Measurements from ENCODE around the gene DCLRE1B. TPM values are rescaled to one million over a fixed set of nuclear protein-coding genes. Genes with fewer than 3 reads are reported as not detected.

The DCLRE1B gene
- total RNA-seq, 4 donors from 2014 or later = 1.5 to 7.2 (median 3.9) TPM

DNA sequence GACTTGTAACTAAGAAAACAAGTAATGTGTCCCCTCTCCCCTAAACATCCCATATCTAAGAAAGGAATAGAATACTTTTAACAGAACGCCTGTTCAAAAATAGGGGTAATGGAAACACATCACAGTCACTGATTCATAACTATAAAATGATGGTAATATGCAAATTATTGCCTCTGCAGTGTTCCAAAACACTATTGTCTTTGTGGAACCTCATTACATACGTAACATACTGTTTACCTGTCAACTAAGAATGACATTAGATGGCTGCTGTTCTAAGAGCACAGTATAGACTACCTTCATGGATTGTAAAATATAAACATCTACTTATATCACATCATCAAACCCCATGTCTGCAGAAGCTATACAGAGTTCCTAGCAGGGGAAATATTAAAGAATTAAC, 14.3 kb upstream of the DCLRE1B start:
- intact Hi-C loops (cut with DNase I; ENCODE audit: low total_unique reads) = no loop called here
- Histone ChIP-seq H3K36me3 (no peaks in the 10 kb centered on the region), H3K27me3 (no peaks in the 10 kb centered on the region), H3K27ac (no peak overlapping the region), H3K9me3 (no peaks in the 10 kb centered on the region), H3K4me1 (no peaks in the 10 kb centered on the region), H3K4me3 (no peak overlapping the region)
- TF ChIP-seq CTCF (IDR thresholded peaks at IDR 0.05) = no peak
- TF ChIP-seq POLR2A (IDR thresholded peaks at IDR 0.05) = no peak
- no peak for DNase-seq

GRCh38 chr1:113891631-113892220, 13.4 kb upstream of the DCLRE1B start:
- no peak for DNase-seq
- H3K9me3 ChIP-seq = no peaks in the 10 kb centered on the region
- no peak overlapping the region for H3K4me3 ChIP-seq
- no peaks in the 10 kb centered on the region for H3K4me1 ChIP-seq
- no peaks in the 10 kb centered on the region for H3K27me3 ChIP-seq
- intact Hi-C loops (cut with DNase I; ENCODE audit: low total_unique reads) = no loop called here
- no peak overlapping the region for H3K27ac ChIP-seq
- no peak for TF ChIP-seq CTCF (IDR thresholded peaks at IDR 0.05)
- no peak for TF ChIP-seq POLR2A (IDR thresholded peaks at IDR 0.05)
- no peaks in the 10 kb centered on the region for H3K36me3 ChIP-seq

- H3K4me1 ChIP-seq = no peaks in the 10 kb centered on the region
- no peak overlapping the region for H3K4me3 ChIP-seq
- no peaks in the 10 kb centered on the region for H3K36me3 ChIP-seq
- DNase-seq = no peak
- H3K27me3 ChIP-seq = no peaks in the 10 kb centered on the region
- H3K27ac ChIP-seq = no peak overlapping the region
- no peaks in the 10 kb centered on the region for H3K9me3 ChIP-seq
- intact Hi-C loops (cut with DNase I; ENCODE audit: low total_unique reads) = no loop called here
- TF ChIP-seq POLR2A (IDR thresholded peaks at IDR 0.05) (no peak), CTCF (IDR thresholded peaks at IDR 0.05) (no peak)
Measured at GRCh38 chr1:113893267-113893666, 11.9 kb upstream of the DCLRE1B start.

DNA sequence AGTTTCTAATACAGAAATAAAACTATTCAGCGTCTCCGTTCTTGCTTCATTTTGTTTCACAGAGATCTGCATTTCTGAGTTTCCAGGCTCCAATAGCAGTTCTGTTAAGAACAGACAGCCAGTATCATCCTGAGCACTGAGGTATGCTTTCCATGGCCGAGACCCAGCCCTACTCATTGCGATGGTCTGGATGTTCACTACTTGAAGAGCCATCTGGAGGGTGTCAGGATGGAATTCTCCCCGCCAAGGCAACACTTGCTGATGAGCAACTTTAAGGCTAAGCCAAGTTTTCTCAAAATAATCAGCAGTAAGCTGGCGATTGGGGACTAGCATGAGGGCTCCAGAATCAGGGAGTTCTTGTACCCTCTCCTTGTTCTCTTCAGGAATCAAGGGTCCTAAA, 10.0 kb upstream of the DCLRE1B start:
- Histone ChIP-seq H3K27me3 (no peaks in the 10 kb centered on the region), H3K4me3 (no peak overlapping the region), H3K27ac (peak overlapping the region in 1 of 2 donors; percentile 8), H3K9me3 (no peaks in the 10 kb centered on the region), H3K4me1 (no peaks in the 10 kb centered on the region), H3K36me3 (no peaks in the 10 kb centered on the region)
- intact Hi-C loops (cut with DNase I; ENCODE audit: low total_unique reads) = no loop called here
- no peak for TF ChIP-seq CTCF (IDR thresholded peaks at IDR 0.05)
- TF ChIP-seq POLR2A (IDR thresholded peaks at IDR 0.05) = no peak
- peak in 1 of 2 donors; percentile 46 for DNase-seq

DNA sequence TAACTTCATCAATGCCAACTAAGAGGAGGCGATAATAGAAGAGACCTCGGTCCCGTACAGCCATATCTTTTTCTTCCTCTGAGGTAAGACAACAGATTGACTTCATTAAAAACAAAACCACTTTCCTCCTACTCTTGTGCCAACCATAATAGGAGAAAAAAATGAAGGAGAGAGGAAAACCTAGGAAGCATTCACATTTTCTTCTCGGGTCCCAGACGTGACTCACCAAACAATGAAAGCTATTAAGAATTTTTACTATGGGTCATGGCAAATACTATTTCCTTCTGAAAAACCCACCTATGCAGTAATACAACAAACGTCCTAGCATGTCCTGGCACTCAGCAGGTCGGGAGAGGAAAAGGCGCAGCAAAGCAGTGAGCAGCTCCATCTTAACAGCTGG, 9.2 kb upstream of the DCLRE1B start:
- Histone ChIP-seq H3K27ac (peak overlapping the region in 1 of 2 donors; percentile 8), H3K9me3 (no peaks in the 10 kb centered on the region), H3K36me3 (no peaks in the 10 kb centered on the region), H3K27me3 (no peaks in the 10 kb centered on the region), H3K4me3 (no peak overlapping the region), H3K4me1 (no peaks in the 10 kb centered on the region)
- TF ChIP-seq POLR2A (IDR thresholded peaks at IDR 0.05) (no peak), CTCF (IDR thresholded peaks at IDR 0.05) (no peak)
- intact Hi-C loops (cut with DNase I; ENCODE audit: low total_unique reads) = no loop called here
- DNase-seq = no peak

Measured in uterus (tissue), 4 donors.